ENCODE results near the gene POU3F3.

POU3F3 gene

DNA sequence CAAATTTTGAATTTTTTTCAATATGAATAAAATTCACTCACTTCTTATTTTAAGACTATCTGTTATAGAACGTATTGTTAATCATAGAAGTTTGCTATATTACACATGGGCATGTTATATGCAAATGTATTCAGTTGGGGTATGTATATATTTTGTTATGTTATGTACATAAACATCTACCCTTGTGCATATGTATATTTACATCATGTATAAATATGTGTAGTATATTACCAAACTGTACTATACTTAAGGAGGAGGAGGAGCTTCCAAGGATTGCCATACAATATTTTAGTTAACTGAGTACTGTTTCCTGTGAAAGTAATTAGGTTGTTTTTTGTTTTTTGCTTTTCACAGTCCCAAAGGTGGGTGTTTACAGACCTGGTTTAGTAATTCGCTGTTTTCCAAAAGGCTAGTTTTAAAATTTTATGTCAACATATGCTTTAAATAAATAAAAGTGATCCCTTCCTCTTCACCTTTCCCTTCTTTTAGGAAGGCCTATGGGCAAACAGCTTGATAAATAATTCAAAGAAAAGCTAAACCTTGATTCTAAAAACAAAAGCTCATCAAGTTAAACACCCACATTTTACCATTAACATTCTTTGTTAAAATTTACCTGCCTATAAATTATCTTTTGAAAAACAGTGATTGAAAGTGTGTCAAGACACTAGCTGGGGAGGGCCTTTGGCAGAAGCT lies 12.9 kb upstream of the POU3F3 start:
- Histone ChIP-seq H3K4me3 (replicated peaks; ENCODE audit: insufficient read depth, low read length) (no peak overlapping the region), H3K27ac (replicated peaks) (no peak overlapping the region), H3K27me3 (ENCODE audit: insufficient read depth, poor library complexity, severe bottlenecking) (peaks cover 48% of the 10 kb centered on the region)
- DNase-seq (ENCODE audit: low read depth in 1 of 2, low spot score in 1 of 2) = no peak
- TF ChIP-seq GABPA (IDR thresholded peaks at IDR 0.05; ENCODE audit: low read depth) = no peak
- TF ChIP-seq, protein P1, sequence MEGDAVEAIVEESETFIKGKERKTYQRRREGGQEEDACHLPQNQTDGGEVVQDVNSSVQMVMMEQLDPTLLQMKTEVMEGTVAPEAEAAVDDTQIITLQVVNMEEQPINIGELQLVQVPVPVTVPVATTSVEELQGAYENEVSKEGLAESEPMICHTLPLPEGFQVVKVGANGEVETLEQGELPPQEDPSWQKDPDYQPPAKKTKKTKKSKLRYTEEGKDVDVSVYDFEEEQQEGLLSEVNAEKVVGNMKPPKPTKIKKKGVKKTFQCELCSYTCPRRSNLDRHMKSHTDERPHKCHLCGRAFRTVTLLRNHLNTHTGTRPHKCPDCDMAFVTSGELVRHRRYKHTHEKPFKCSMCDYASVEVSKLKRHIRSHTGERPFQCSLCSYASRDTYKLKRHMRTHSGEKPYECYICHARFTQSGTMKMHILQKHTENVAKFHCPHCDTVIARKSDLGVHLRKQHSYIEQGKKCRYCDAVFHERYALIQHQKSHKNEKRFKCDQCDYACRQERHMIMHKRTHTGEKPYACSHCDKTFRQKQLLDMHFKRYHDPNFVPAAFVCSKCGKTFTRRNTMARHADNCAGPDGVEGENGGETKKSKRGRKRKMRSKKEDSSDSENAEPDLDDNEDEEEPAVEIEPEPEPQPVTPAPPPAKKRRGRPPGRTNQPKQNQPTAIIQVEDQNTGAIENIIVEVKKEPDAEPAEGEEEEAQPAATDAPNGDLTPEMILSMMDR (IDR thresholded peaks at IDR 0.05; ENCODE audit: insufficient read depth, low read length) = no peak
- TF ChIP-seq POLR2AphosphoS5 (IDR thresholded peaks at IDR 0.05; ENCODE audit: low read depth) = no peak
- TF ChIP-seq SPI1 (IDR thresholded peaks at IDR 0.05; ENCODE audit: borderline replicate concordance, low read depth) = no peak
- TF ChIP-seq, protein P2, sequence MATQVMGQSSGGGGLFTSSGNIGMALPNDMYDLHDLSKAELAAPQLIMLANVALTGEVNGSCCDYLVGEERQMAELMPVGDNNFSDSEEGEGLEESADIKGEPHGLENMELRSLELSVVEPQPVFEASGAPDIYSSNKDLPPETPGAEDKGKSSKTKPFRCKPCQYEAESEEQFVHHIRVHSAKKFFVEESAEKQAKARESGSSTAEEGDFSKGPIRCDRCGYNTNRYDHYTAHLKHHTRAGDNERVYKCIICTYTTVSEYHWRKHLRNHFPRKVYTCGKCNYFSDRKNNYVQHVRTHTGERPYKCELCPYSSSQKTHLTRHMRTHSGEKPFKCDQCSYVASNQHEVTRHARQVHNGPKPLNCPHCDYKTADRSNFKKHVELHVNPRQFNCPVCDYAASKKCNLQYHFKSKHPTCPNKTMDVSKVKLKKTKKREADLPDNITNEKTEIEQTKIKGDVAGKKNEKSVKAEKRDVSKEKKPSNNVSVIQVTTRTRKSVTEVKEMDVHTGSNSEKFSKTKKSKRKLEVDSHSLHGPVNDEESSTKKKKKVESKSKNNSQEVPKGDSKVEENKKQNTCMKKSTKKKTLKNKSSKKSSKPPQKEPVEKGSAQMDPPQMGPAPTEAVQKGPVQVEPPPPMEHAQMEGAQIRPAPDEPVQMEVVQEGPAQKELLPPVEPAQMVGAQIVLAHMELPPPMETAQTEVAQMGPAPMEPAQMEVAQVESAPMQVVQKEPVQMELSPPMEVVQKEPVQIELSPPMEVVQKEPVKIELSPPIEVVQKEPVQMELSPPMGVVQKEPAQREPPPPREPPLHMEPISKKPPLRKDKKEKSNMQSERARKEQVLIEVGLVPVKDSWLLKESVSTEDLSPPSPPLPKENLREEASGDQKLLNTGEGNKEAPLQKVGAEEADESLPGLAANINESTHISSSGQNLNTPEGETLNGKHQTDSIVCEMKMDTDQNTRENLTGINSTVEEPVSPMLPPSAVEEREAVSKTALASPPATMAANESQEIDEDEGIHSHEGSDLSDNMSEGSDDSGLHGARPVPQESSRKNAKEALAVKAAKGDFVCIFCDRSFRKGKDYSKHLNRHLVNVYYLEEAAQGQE (IDR thresholded peaks at IDR 0.05; ENCODE audit: insufficient replicate concordance, low read depth) = no peak

DNA sequence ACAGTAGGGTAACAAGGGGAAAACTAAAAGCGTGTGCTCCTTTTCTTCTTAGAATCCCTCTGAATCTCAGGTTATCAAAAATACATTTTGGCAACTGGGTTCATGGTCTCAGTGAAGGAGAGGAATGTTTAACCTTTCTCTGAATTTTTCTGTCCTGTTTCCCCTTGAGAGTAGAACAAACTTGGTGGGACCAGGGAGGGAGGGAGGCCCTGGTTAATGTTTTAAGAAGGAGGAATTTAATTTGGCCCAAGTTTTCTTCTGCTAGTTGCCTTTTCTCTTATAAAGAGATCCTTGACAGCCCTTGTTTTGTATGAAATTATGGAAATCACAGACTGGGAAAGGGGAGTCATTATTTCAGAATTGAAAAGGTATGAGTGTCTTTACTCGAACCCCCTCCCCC lies 12.2 kb upstream of the POU3F3 start:
- Histone ChIP-seq H3K27me3 (ENCODE audit: insufficient read depth, poor library complexity, severe bottlenecking) (peaks cover 55% of the 10 kb centered on the region), H3K27ac (replicated peaks) (no peak overlapping the region), H3K4me3 (replicated peaks; ENCODE audit: insufficient read depth, low read length) (no peak overlapping the region)
- no peak for DNase-seq (ENCODE audit: low read depth in 1 of 2, low spot score in 1 of 2)
- no peak for TF ChIP-seq POLR2AphosphoS5 (IDR thresholded peaks at IDR 0.05; ENCODE audit: low read depth)
- TF ChIP-seq, protein P1 (IDR thresholded peaks at IDR 0.05; ENCODE audit: insufficient read depth, low read length) = no peak
- no peak for TF ChIP-seq GABPA (IDR thresholded peaks at IDR 0.05; ENCODE audit: low read depth)

DNA sequence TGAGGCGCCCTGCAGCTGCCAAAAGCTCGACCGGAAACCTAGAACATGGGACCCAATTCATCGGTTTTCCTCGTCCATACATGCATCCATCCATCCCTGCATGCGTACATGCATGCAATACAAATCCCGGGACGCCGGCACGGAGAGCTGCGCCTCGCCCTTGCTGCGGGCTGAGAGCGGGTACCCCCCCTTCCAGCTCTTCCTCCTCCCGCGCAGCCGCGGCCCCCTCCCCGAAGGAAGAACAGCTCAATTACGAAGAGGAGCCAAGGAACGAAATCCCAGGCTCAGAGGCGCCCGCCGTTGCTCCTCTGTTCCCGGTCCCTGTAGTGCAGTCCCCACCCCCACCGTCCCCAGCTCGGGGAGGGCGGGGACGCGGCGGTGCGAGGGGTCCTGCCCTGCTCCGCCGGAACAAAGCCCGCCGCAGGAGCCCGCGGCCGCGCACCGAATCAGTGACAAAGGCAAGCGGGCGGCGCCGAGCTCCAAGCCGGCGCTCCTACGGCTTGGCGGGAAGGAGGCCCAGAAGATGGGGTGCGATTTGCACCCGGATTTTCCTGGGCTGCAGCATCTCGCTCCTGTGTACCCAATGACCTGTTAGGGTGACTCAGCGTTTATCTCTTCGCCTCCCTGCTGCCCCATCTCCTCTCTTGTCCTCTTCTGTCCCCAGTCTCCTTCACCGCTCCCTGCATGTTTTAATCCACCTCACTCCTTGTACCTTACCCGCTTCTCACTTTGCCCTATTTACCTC lies 8.9 kb upstream of the POU3F3 start:
- H3K4me3 ChIP-seq (replicated peaks; ENCODE audit: insufficient read depth, low read length) = no peak overlapping the region
- DNase-seq (ENCODE audit: low read depth in 1 of 2, low spot score in 1 of 2) = no peak
- no peak overlapping the region for H3K27ac ChIP-seq (replicated peaks)
- TF ChIP-seq, protein P1 (IDR thresholded peaks at IDR 0.05; ENCODE audit: insufficient read depth, low read length) = no peak
- TF ChIP-seq GABPA (IDR thresholded peaks at IDR 0.05; ENCODE audit: low read depth) = no peak
- no peak for TF ChIP-seq POLR2AphosphoS5 (IDR thresholded peaks at IDR 0.05; ENCODE audit: low read depth)
- TF ChIP-seq SPI1 (IDR thresholded peaks at IDR 0.05; ENCODE audit: borderline replicate concordance, low read depth) = no peak
- TF ChIP-seq, protein P2 (IDR thresholded peaks at IDR 0.05; ENCODE audit: insufficient replicate concordance, low read depth) = no peak
- H3K27me3 ChIP-seq (ENCODE audit: insufficient read depth, poor library complexity, severe bottlenecking) = peaks cover 76% of the 10 kb centered on the region
